Measurements from ENCODE around the gene GNAQ.

Gene GNAQ

GRCh38 chr9:78013934-78014333, 17.7 kb downstream of the GNAQ start:
- POLR2A ChIA-PET: no interaction called here
- DNase-seq (ENCODE audit: low read depth, low spot score): no peak
- CTCF ChIA-PET: interaction anchor here (1.3 to 1.5 kb wide), 2 partner anchors 22 to 37 kb away, joined by 4 to 7 read pairs; no protein-coding TSS in a partner anchor
- H3K4me3 ChIP-seq (ENCODE audit: low read depth, low read length): no peak overlapping the region
- TF ChIP-seq CTCF (IDR thresholded peaks at IDR 0.05; ENCODE audit: insufficient read depth, low read length, missing control alignments): no peak

- DNase-seq (ENCODE audit: low read depth, low spot score): no peak
- no peak for TF ChIP-seq CTCF (IDR thresholded peaks at IDR 0.05; ENCODE audit: insufficient read depth, low read length, missing control alignments)
- ChIA-PET POLR2A (no interaction called here), CTCF (interaction anchor here (1.0 to 2.3 kb wide), 3 partner anchors 8 to 34 kb away, joined by 3 to 8 read pairs (median 4); no protein-coding TSS in a partner anchor)
- H3K4me3 ChIP-seq (ENCODE audit: low read depth, low read length): no peak overlapping the region
Observed at GRCh38 chr9:78011049-78011448, 20.6 kb downstream of the GNAQ start.

GRCh38 chr9:78010445-78010844, 21.2 kb downstream of the GNAQ start:
- no peak for DNase-seq (ENCODE audit: low read depth, low spot score)
- no peak for TF ChIP-seq CTCF (IDR thresholded peaks at IDR 0.05; ENCODE audit: insufficient read depth, low read length, missing control alignments)
- H3K4me3 ChIP-seq (ENCODE audit: low read depth, low read length): no peak overlapping the region
- ChIA-PET CTCF (interaction anchor here (1.4 to 2.3 kb wide), 2 partner anchors 25 to 33 kb away, joined by 4 to 8 read pairs; no protein-coding TSS in a partner anchor), POLR2A (no interaction called here)

- no peak for TF ChIP-seq CTCF (IDR thresholded peaks at IDR 0.05; ENCODE audit: insufficient read depth, low read length, missing control alignments)
- no peak for DNase-seq (ENCODE audit: low read depth, low spot score)
- ChIA-PET CTCF (interaction anchor here (2.0 kb wide), 1 partner anchor 26 kb away, joined by 4 read pairs; no protein-coding TSS in a partner anchor), POLR2A (no interaction called here)
- H3K4me3 ChIP-seq (ENCODE audit: low read depth, low read length): no peak overlapping the region
Observed at GRCh38 chr9:78009186-78009585, 22.4 kb downstream of the GNAQ start.

GRCh38 chr9:78006734-78007133, 24.9 kb downstream of the GNAQ start:
- no peak overlapping the region for H3K4me3 ChIP-seq (ENCODE audit: low read depth, low read length)
- no peak for TF ChIP-seq CTCF (IDR thresholded peaks at IDR 0.05; ENCODE audit: insufficient read depth, low read length, missing control alignments)
- no peak for DNase-seq (ENCODE audit: low read depth, low spot score)
- CTCF ChIA-PET: interaction anchor here (1.1 kb wide), 1 partner anchor 29 kb away, joined by 3 read pairs; no protein-coding TSS in a partner anchor
- POLR2A ChIA-PET: no interaction called here

GRCh38 chr9:78005231-78006002, 26.2 kb downstream of the GNAQ start:
- no peak for DNase-seq (ENCODE audit: low read depth, low spot score)
- POLR2A ChIA-PET: no interaction called here
- no peak for TF ChIP-seq CTCF (IDR thresholded peaks at IDR 0.05; ENCODE audit: insufficient read depth, low read length, missing control alignments)
- CTCF ChIA-PET: interaction anchor here (0.7 kb wide), 1 partner anchor 16 kb away, joined by 3 read pairs; no protein-coding TSS in a partner anchor
- no peak overlapping the region for H3K4me3 ChIP-seq (ENCODE audit: low read depth, low read length)

Measured in AG04449 (cell line).